T-helper 22 cell (primary cell): ENCODE data around the gene TMEM179B.
"Not testable (repeated sequence)": the region's sequence is repeated elsewhere in the genome, so short reads cannot be mapped to it uniquely, and the experiment has no call there.

Experiments used
- DNase-seq: peaks from one replicate; pipeline ENCODE4 v3.0.0-alpha.2; 2020; ENCODE audit warnings: low read depth

Gene TMEM179B, protein sequence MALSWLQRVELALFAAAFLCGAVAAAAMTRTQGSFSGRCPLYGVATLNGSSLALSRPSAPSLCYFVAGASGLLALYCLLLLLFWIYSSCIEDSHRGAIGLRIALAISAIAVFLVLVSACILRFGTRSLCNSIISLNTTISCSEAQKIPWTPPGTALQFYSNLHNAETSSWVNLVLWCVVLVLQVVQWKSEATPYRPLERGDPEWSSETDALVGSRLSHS

DNA sequence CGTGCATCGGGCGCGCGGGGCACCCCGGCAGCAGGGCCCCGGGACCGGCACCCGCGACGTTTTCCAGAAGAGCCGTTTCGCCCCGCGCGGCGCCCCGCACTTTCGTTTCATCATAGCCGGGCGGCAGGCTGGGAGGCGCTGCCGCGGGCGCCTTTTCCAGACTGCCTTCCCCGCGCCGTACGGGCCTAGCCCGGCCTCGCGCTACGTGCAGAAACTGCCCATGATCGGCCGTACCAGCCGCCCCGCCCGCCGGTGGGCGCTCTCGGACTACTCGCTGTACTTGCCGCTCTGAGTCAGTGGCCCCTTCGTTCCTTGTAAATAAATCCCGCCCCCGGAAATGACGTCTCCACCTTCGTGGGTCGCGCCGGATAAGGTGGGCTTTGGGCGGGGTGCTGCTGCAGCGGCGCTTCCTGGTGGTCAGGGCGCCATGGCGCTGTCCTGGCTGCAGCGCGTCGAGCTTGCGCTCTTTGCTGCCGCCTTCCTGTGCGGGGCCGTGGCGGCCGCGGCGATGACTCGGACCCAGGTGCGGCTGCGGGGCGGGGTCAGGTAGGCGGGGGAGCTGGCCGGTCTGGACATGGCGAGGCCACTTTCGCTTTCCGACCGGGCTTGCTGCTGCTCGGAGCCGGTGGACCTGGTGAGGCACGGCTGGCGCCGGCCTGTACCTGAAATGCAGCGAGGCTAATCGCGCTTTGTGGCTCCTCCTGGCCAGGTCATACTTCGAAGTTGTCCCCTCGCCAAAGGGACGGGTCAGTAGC is at the start of gene TMEM179B:
Gene TMEM179B, plus strand, starts transcription at position 398 of the 755 bp plus-strand sequence. Its CDS starts 30 bp downstream, at position 428.
- DNase-seq = peak; percentile 97

DNA sequence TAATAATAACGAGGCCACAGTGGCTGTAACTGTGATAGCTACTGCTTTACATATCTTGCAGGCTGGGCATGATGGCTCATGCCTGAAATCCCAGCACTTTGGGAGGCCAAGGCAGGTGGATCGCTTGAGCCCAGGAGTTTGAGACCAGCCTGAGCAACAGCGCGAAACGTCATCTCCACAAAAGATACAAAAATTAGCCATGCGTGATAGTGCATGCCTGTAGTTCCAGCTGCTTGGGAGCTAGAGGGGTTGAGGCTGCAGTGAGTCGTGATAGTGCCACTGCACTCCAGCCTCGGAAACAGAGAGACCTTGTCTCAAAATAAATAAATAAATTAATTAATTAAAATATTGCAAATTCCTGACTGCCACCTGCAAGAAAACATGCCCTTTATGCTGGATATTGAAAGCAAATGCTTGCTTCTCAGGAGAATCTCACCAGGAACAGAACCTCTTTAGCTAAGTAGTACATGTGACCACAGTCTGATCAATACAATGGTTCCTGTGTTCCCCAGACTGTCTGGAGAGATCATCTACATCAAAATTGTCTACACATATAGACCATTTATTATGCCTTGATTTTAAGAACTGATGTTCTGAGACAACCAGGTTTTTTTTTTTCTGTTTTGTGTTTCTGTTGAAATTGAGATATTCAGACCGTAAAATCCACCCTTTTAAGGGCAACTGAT is 39.6 kb upstream of the TMEM179B start:
- no peak for DNase-seq

DNA sequence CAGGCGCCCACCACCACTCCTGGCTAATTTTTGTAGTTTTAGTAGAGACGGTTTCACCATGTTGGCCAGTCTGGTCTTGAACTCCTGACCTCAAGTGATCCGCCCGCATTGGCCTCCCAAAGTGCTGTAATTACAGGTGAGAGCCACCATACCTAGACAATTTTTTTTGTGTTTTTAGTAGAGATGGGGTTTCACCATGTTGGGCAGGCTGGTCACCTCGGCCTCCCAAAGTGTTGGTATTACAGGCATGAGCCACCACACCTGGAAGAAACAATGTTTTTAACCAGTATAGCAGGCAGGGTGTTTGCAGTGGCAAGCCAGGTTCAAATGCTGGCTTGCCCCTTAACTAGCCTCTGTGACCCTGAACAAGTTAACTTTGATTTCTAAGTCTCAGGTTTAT is 37.3 kb upstream of the TMEM179B start:
- DNase-seq = not testable (repeated sequence)

DNA sequence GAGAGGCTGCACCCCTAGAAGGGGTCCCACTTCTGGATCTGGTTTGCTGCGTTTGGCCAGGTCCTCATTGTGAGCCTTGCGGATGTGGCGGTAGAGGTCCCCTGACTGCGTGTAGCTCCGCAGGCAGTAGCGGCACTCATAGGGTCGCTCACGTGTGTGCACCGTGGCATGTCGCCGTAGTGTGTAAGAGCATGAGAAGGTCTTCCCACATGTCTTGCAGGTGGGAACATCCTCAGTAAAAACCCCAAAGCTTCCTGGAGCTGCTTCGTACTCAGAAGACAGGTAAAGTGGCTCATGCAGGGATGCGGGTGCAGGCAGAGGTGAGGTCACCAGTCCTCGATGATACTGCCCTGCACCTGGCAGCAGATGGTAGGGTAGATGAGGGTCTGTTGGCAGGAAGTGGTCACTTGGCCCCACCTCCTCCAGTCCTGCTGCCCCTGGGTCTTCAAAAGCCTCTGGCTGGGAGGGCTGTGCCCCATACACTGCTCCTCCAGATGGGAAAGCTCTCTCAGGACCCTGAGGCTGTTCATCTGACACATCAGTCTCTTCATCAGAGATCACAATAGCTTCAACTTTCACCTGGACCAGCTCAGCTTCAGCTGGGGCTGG is 34.9 kb upstream of the TMEM179B start:
- DNase-seq = no peak

DNA sequence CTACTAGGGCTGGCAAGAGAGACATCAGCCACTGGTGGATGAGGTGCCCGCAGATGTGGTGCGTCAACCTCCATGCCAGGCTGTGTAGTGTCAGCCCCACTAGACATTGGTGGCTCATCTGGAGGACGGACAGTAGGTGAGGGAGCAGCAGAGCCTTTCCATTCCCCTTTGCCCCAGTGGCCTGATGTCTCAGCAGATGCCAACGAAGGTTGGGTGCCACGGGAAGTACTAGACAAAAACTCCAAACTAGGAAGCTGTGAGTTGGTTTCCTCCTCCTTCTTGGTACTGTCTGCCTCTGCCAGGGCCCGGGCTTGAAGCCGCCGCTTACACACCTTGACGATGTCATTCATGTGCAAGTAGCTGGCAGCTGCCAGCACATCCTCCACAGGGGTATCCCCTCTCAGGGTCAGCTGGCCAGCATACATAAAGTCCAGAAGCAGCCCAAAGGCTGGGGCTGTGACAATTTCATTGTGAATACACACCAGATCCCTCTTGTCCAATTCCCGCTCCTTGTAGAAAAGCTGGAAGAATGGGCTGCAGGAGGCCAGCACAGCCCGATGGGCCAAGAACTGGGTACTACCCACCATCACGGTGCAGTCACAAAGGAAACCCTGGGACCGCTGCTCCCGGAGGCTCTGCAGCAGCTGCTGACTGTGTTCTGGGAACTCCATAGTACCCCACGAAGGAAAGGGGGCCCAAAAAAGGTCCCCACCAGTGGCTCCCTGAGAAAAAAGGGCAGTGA is 34.0 kb upstream of the TMEM179B start:
- DNase-seq = no peak

DNA sequence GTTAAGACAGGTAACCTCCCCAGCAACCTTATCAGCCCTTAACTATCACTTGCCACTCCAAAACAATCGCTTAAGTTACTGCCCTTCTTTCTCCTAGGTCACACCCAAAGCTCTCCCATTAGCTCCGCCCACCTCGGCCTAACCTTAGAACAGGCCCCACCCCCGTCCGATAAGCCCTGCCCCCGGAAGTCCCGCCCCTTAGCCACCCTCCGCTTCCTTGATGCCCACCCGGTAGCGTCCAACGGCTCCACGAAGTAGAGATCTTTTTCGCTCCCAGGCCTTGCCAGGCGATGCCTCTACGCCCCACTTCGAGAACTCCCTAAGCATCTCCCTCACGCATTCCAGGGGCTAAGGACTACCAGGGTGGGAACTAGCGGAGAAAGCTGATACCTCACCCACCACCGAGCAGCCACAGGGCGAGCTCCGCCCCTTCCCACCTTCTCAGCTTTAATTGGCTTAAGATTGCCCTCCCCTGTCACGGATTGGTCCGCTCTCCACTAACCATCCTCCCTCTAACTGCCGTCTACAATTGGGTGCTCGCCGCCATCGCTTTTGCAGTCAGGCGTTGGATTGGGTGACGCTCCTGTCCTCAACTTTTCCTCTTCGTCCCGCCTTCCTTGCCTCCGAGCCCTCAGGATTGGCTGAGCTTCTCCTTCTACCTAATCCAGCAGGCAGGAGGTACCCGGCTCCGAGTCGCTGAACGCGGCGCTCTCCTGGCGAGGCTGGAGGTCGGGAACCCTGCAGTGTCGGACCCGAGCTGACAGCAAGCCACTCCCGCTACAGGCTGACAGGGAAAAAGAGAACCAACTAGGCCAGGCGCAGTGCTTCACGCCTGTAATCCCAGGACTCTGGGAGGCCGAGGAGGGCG is 33.2 kb upstream of the TMEM179B start, which contains the start of gene ZBTB3:
Gene ZBTB3, minus strand, starts transcription at position 425 of the 868 bp plus-strand sequence. CDS start 496 bp downstream, outside the sequence.
- DNase-seq = peak; percentile 97

DNA sequence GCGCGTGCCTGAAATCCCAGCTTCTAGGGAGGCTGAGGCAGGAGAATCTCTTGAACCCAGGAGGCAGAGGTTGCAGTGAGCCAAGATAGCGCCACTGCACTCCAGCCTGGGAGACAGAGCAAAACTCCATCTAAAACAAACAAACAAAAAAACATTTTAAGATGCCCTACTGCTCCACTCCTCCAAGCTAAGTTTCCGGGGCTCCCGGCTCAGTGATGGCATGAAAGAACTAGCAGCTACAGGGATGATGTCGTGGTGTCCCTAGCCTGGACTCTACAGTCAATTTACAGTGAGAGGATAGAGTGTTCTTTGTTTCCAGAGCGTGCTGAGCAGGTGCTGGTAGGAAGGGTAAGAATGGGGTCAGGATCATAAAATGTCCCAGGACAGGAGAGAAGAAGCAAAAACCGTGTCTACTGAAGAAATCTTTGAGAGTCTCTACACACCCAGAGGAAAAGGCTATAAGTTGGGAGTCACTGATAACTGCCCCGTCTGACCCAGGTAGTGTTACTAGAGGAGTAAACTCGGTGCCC is 32.1 kb upstream of the TMEM179B start:
- no peak for DNase-seq

DNA sequence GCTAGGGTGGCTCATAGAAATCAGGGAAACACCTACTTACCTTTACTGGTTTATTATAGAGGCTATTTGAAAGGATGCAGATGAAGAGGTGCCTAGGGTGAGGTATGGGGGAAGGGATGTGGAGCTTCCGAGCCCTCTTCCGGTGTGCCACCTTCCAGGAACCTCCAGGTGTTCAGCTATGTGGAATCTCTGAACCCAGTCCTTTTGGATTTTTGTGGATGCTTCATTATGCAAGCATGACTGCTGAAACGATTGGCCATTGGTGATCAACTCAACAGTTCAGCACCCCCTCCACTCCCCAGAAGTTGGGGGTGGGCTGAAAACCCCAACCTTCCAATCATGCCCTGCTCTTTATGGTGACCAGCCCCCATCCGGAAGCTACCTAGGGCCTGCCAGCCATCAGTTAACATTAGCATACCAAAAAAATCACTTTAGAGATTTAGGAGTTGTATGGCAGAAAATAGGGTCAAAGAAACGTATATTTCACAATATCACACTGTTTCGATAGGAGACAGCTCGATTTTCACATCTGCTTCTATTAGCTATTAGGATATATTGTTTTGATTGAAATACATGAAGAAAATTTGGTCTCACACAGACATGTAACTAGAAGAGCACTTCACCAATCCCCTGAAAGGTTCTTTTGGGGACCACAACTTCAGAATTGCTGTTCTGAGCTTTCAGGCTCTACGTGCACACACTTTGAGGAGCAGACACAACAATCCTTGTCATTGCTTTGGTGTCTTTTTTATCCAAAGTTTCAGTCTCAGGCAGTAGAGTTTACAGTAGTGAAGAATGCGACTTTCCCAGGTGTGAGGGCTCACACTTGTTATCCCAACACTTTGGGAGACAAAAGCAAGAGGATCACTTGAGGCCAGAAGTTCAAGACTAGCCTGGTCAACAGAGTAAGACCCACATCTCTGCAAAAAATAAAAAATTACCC is 29.1 kb upstream of the TMEM179B start:
- DNase-seq = no peak

DNA sequence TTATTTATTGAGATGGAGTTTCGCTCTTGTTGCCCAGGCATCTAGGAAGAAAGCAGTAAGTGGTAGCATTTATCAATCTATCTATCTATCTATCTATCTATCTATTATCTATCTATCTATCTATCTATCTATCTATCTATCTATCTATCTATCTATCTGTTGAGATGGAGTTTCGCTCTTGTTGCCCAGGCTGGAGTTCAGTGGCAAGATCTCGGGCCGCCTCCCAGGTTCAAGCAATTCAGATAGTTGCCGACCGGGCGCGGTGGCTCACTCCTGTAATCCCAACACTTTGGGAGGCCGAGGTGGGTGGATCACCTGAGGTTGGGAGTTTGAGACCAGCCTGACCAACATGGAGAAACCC is 26.4 kb upstream of the TMEM179B start:
- DNase-seq = not testable (repeated sequence)

DNA sequence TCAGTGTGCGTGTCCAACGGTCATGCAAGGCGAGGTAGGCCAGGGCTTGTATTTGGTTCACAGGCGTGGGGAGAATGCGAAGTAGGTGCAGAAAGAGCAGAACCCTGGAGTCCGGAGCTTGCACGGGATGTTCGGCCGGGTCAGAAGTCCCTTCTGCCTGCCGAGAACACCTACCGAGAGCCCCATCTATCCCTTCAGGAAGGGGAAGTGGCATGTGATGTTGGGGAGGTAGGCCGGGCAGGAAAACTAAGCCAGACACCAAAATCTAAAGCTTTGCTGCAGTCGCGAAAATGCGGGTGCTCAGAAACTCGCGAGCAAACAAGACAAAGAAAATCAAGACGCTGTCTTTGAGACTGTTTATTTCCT is 16.4 kb upstream of the TMEM179B start:
- no peak for DNase-seq

DNA sequence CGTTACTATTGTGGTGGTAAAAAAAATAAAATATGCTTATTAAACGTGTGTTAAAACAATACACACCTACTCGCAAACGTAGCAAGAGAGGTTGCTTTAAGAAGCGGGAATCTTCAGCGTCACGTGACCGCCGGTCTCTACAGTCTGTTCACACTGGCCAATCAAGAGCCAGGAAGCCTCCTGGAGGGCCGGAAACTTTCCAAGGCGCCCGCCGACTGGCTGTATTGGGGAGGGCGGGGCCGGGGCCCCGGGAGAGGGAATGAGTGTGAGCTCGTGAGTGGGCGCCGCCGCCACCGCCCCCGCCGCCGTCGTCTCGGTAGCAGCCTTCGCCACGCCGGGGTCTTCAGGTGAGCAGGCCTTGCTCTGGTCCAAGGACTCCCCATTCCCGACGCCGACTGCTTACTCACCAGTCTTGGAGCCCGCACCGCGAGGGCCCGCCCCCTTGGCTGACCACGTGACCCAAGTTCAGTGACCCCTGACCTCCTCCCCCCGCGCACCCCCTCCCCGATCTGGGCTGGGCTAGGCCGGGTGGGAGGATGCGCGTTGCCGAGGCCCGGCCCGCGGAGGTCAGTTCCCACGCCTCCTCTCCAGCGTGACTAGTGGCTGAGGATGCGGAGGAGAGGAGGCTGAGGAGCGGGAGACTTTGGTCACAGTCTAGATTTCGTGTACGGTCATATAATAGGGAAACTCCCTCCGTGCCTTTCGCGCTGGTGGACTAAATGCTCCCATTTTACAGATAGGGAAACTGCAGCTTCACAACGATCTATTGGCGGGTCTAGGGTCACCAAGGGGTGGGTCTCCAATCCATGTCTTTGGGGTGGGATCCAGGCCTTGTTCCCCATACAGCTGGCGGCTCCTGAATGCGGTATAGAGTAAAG is 15.8 kb upstream of the TMEM179B start, which contains the start of gene TAF6L:
Gene TAF6L, plus strand, starts transcription at position 253 of the 878 bp plus-strand sequence. CDS start 4,388 bp downstream, outside the sequence.
- peak; percentile 91 for DNase-seq

DNA sequence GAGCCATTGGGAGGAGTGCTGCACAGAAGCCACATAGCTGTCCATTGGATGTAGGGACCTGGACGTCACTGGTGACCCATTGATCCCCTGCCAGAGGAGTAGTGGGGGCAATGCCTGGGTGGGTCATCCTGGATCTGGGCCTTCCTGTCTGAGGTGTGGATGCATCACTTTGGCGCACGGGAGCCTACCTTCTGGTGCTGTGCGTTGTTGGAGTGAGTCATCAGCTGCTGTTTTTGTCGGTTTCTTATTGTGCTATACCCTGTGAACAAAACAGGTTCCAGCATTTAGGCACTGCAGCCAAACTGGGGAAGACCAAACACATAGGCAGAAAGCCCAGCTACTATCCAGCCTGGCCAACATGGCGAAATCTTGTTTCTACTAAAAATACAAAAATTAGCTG is 12.8 kb upstream of the TMEM179B start:
- DNase-seq = no peak

DNA sequence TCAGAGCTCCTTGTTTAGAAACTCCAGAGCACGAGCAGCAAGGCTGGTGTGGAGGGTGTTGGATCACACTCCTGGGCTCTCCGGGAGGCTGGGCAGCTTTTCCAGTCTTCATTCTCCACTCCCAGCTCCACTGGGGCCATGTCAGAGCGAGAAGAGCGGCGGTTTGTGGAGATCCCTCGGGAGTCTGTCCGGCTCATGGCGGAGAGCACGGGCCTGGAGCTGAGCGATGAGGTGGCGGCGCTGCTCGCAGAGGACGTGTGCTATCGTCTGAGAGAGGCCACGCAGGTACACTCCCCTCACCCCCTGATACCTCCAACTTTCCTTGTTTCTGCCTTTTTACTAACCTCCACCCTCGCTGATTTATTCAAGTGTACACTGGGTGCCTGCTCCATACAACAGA is 11.6 kb upstream of the TMEM179B start:
- DNase-seq = no peak

DNA sequence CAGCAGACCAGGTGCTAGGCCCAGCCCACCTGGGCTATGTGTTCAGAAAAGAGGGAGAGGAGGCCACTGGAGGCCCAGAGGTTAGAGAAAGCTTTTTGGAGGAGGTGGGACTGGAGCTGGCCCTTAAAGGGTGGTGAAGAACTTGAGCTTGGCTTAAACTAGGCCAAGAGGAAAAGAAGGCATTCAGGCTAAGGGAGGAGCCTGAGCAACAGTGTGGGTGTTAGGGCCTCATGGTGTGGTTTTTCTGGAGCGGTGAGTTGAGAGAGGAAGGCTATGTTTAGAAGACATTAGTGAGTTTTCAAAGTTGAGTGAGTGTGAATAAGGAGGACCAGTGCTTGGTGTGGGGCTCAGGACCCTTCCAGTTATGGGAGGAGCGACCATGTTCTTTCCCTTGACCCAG is 9.8 kb upstream of the TMEM179B start:
- no peak for DNase-seq

DNA sequence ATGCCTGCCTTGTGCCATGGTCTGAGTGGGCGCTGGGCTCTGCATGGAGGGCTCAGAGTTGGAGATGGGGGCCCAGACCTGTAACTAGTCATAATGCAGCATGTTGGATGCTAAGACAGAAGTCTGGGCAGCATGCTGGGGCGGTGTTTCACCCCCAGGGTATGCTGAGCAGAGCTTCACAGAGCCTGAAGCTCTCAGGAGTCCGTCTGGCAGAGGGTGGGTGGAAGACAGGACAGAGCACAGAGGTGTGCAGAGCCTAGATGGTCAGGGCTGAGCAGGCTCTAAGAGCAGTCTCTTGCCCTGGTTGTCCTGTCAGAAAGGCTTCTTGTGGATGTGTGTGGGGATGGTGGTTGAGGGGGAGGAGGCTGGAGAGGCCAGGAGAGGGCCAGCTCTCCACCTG is 8.8 kb upstream of the TMEM179B start:
- no peak for DNase-seq

DNA sequence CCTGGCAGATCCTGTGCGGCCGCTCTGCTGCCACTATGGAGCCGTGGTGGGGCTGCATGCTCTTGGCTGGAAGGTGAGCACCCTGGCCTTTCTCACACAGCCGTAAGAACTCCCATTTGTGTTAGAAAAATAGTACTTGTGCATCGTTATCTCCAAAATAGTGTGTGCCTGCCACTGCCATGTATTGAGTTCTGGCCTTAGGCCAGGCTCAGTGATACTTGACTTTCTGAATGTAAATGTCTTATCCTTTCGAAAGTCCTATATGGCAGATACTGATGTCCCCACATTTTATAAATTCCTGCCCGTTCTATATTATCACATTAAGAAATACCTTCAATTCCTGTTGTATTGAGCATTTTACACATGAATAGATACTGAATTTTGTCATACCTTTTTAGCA is 4.4 kb upstream of the TMEM179B start:
- DNase-seq = no peak

DNA sequence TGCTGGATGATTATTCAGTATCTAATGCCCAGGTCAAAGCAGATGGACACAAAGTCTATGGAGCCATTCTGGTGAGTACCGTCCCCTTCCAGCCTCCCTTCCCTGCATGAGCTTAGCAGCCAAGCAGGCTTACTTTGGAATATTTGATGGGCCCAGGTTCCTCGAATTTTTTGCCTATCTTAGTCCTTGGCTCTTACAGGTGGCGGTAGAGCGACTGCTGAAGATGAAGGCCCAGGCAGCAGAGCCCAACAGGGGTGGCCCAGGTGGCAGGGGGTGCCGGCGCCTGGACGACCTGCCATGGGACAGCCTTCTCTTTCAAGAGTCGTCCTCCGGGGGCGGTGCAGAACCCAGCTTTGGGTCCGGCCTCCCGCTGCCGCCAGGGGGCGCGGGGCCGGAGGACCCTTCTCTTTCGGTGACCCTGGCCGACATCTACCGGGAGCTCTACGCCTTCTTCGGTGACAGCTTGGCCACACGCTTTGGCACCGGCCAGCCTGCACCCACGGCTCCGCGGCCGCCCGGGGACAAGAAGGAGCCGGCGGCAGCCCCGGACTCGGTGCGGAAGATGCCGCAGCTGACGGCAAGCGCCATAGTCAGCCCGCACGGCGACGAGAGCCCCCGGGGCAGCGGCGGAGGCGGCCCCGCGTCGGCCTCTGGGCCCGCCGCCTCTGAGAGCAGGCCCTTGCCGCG is 741 bp upstream of the TMEM179B start:
- DNase-seq = peak; percentile 67

DNA sequence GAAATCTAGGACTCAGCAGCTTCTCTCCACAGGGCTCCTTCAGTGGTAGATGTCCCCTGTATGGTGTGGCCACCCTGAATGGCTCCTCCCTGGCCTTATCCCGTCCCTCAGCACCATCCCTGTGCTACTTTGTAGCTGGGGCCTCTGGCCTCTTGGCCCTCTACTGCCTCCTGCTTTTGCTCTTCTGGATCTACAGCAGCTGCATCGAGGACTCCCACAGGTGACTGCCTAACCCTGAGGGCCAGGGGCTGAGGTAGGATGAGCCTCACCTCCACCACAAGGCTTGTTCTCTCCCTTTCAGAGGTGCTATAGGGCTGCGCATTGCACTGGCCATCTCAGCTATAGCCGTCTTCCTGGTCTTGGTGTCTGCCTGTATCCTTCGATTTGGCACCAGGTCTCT is 1.8 kb downstream of the TMEM179B start:
- DNase-seq = no peak
